Measurements from ENCODE around the gene CGB5.
"Not testable (repeated sequence)": the region's sequence is repeated elsewhere in the genome, so short reads cannot be mapped to it uniquely, and the experiment has no call there.

CGB5 gene

GRCh38 chr19:49043548-49043947 lies at the start of gene CGB5:
Gene CGB5 (plus strand): TSS chr19:49043848. CDS start chr19:49044210, 362 bp downstream.
- DNase-seq (ENCODE audit: low spot score), result not testable (repeated sequence)

- TF ChIP-seq CTCF (IDR thresholded peaks at IDR 0.05; ENCODE audit: extremely low read depth, missing control alignments), result no peak
- no peak for DNase-seq (ENCODE audit: low spot score)
These were observed 49.6 kb upstream of the CGB5 start for GRCh38 chr19:48994035-48994386.

GRCh38 chr19:48997972-48998371 lies 45.7 kb upstream of the CGB5 start:
- DNase-seq (ENCODE audit: low spot score), result peak; percentile 57
- peak; percentile 67 for TF ChIP-seq CTCF (IDR thresholded peaks at IDR 0.05; ENCODE audit: extremely low read depth, missing control alignments)

GRCh38 chr19:48999481-49000325 lies 43.9 kb upstream of the CGB5 start:
- DNase-seq (ENCODE audit: low spot score), result peak; percentile 60
- peak; percentile 41 for TF ChIP-seq CTCF (IDR thresholded peaks at IDR 0.05; ENCODE audit: extremely low read depth, missing control alignments)

- DNase-seq (ENCODE audit: low spot score), result no peak
- no peak for TF ChIP-seq CTCF (IDR thresholded peaks at IDR 0.05; ENCODE audit: extremely low read depth, missing control alignments)
These were observed 39.5 kb upstream of the CGB5 start for GRCh38 chr19:49004133-49004532.

GRCh38 chr19:49004964-49005614 lies 38.6 kb upstream of the CGB5 start:
- no peak for TF ChIP-seq CTCF (IDR thresholded peaks at IDR 0.05; ENCODE audit: extremely low read depth, missing control alignments)
- DNase-seq (ENCODE audit: low spot score), result no peak

- TF ChIP-seq CTCF (IDR thresholded peaks at IDR 0.05; ENCODE audit: extremely low read depth, missing control alignments), result no peak
- DNase-seq (ENCODE audit: low spot score), result no peak
These were observed 36.7 kb upstream of the CGB5 start for GRCh38 chr19:49006905-49007304.
